Inflammatory macrophage (primary cell): ENCODE measurements around the gene OCIAD1.
"Not testable (repeated sequence)": the region's sequence is repeated elsewhere in the genome, so short reads cannot be mapped to it uniquely, and the experiment has no call there.

Experiments
- DNase-seq, 2 donors: peaks; one replicate each; pipeline ENCODE4 v3.0.0-alpha.2; 2020 to 2022
- total RNA-seq, 18 experiments: gene quantifications; one replicate each; lab custom pipeline; 2026; ENCODE audit warnings: mixed read lengths in 6 of 18, inconsistent platforms in 2 of 18; lab: John Stamatoyannopoulos, UW

Gene OCIAD1
- 57.2 to 200 (median 124) reads per million in 18 experiments for total RNA-seq

- peak; percentile 99 for DNase-seq
Observed at GRCh38 chr4:48830706-48831531, at the start of gene OCIAD1. OCIAD1 (plus strand) TSS chr4:48831088; CDS start chr4:48832625, 1,537 bp downstream.

GRCh38 chr4:48781968-48782367, 48.9 kb upstream of the OCIAD1 start:
- no peak for DNase-seq

DNA sequence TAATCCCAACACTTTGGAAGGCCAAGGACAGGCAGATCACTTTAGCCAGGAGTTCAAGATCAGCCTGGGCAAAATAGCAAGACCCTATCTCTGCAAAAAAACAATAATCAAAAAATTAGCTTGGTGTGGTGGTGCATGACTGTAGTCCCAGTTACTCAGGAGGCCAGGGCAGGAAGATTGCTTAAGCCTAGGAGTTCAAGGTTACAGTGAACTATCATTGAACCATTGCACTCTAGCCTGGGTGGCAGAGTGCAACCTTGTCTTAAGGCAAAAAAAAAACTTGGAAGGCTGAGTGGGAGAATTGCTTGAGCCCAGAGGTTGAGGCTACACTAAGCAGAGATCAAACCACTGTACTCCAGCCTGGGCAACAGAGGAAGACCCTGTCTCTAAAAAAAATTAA, 45.6 kb upstream of the OCIAD1 start:
- DNase-seq: no peak

DNA sequence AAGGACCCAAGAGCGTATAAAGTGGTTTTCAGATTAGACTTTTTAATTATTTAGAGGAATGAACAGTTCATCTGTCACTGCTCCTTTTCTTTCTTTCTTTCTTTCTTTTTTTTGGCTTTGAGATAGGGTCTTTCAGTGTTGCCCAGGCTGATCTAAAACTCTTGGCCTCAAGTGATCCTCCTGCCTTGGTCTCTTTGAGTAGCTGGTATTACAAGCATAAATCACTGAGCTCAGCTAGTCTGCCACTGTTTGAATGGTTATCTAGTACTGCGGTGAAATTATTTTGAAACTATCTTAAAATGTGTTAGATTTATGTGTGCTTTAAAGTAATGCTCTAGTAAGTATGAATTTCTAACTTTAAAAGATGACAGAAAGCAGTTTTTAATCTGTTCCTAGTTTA, 44.3 kb upstream of the OCIAD1 start:
- DNase-seq: no peak

DNA sequence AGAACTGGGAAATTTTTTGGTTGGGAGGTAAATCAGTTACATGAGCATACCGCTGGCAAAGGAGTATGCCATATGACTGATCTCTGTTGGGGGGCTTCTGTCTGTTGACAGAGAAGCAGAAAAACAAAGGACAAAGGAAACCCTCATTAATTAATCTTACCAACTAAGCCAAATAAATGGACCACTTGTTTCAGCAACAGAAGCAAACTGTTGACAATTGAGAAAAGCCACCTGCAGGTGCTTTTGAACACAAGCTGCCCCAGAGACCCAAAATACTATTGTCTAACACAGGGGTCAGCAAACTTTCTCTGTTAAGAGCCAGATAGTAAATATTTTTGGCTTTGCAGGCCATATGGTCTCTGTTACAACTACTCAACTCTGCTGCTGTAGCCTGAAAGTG, 43.8 kb upstream of the OCIAD1 start:
- DNase-seq: no peak

DNA sequence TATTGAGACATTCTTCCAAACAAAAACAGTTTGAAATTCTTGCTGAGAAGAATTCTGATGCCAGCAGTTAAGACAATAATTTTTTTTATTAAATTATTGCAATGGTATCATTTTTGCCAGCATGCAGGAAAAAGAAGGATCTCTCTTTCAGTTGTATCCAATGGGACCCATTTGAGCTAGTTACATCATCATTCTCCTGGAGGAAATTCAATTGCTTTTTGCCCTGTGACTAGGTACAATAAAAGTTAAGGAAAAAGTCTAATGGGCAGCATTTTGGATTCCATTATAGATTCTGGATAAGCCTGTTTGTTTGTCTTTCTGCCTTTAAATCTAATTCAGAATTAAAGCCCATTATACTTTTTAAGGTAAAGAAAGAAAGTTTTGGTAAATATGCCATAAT, 40.3 kb upstream of the OCIAD1 start:
- DNase-seq: no peak

- no peak for DNase-seq
Observed at GRCh38 chr4:48791313-48791712, 39.6 kb upstream of the OCIAD1 start.

GRCh38 chr4:48792348-48793006, 38.4 kb upstream of the OCIAD1 start:
- peak in 1 of 2 donors; percentile 9 for DNase-seq

GRCh38 chr4:48795108-48795507, 35.8 kb upstream of the OCIAD1 start:
- DNase-seq: no peak

DNA sequence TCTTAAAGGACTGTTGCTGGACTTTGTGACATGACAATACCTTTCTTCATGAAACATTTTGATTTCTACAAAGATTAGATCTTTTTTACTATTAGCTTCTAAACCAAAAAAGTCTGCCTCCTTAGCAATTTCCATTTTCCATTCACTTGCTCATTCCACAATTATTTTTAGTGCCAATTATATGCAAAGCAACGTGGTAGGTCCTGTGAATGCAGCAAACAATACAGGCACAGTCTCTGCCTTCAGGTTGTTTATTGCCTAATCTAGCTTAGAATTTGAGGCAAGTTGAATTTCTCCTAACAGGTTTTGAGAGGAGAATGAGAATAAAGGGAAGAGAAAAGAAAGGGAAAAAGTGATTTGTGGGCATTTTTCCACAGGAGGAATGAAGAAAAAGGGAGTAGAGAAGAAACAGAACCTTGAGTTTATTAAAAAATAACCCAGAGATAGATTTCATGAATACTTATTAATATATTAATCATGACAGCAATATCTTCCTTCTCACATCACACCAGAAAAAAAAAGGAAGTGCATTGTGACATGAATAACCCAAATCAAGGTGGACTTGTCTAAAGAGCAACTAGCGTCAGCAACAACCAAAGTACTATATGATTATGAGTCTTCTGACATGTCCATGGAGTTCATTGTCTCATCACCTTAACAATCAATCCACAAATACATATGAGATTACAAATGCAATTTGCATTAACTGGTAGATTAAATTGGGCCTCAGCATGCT, 34.5 kb upstream of the OCIAD1 start:
- no peak for DNase-seq

- no peak for DNase-seq
Observed at GRCh38 chr4:48796927-48797679, 33.8 kb upstream of the OCIAD1 start.

DNA sequence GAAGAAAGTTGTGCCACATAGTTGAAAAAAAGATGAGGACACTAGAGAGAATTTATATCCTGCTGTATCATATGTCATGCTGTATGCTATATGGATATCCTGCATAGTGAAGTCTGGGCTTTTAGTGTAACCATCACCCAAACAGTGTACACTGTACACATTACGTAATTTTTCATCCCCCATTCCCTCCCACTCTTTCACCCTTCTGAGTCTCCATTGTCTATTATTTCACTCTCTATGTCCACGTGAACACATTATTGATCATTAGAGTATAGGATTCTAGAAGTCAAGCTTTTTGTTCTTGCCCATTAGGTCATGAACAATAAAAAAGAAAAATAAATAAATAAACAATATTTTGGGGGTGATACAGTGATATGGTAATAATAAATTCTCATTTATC, 32.8 kb upstream of the OCIAD1 start:
- no peak for DNase-seq

GRCh38 chr4:48799157-48799556, 31.7 kb upstream of the OCIAD1 start:
- no peak for DNase-seq

- not testable (repeated sequence) for DNase-seq
Observed at GRCh38 chr4:48800155-48800554, 30.7 kb upstream of the OCIAD1 start.

DNA sequence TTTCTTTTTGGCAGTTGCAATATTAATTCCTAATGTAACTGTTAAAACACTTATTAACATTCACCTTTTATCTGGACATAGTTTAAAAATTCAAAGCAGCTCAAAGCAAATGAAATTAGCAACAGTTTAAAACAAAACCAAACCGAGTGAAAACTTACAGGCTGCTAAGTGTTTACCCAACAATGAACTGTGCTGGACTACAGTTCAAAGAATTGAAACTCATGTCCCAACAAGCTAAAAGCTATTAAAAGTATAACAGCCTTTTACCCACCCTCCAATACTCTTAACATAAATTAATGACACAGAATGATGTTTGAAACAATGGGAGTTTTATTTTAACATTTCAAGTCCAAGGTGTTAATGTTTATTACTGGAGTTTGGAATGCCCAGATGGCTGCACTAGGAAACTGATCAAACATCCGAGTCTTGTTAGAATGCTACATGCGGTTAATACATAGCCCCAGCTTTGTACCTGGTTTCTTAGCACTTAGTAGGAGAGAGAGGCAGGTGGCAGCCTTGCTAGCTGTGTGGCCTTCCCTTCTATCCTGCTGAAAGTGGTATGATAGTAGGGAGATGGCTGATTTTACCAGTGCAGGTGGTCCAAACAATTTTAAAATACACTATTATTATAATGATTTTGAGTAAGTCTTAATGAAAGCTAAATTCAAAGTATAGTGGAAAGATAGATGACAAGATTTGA, 29.7 kb upstream of the OCIAD1 start:
- DNase-seq: no peak

- DNase-seq: peak; percentile 74 to 86
Observed at GRCh38 chr4:48804584-48805301, 26.1 kb upstream of the OCIAD1 start.

DNA sequence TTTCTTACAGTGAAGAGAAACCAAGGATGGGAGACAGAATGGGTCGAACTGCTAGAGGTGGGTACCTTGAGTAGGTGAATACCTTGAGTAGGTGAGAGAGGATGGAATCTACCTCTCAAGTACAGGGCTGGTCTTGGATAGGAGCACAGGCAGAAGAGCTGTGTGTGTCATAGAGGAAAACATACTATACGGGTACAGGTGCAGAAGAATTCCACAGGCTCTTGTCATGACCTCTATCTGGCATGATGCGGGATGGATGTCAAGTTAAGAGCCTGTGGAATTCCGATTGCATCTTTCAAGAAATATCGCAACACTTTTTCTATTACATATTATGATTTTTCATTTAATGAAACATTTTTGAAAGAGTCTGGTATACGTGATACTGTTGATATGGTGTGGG, 18.0 kb upstream of the OCIAD1 start:
- no peak for DNase-seq

GRCh38 chr4:48813964-48814363, 16.9 kb upstream of the OCIAD1 start:
- DNase-seq: no peak

DNA sequence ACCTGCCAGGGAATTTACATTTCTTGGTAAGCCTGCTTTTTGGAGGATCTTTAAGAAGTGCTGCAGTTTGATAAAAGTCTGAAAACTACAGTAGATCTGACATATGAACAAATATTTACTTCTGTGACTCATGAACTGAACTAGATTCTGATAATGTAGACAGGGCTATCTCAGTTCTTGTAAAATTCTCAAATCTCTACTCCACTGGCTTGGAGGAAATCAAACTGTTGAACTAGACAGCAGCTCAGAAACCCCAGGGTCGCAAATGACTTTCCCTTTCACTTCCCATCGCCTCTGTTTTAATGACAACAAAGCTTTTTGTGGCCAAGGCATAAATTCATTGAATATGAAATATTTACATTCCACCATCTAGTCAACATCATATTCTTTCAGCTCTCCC, 15.4 kb upstream of the OCIAD1 start:
- no peak for DNase-seq

- DNase-seq: not testable (repeated sequence)
Observed at GRCh38 chr4:48816297-48816696, 14.6 kb upstream of the OCIAD1 start.

GRCh38 chr4:48816971-48817370, 13.9 kb upstream of the OCIAD1 start:
- no peak for DNase-seq
